Measurements from ENCODE around the gene TEX22.

Gene TEX22

GRCh38 chr14:105367116-105368031 lies 31.0 kb upstream of the TEX22 start:
- H3K18ac ChIP-seq (ENCODE audit: low read depth in 1 of 2, low read length in 2 of 2): no peak overlapping the region
- no peak overlapping the region for H2BK15ac ChIP-seq (ENCODE audit: low read depth, poor library complexity, severe bottlenecking)
- 96% methylated on average over 34 of the region's 34 CpGs for WGBS
- no peak overlapping the region for H3K4me2 ChIP-seq (ENCODE audit: low read length, poor library complexity, severe bottlenecking)
- H3K9me3 ChIP-seq (ENCODE audit: control insufficient read depth, low read length): no peaks in the 10 kb centered on the region
- no peak overlapping the region for H2BK120ac ChIP-seq (ENCODE audit: low read depth, low read length)
- H3K4ac ChIP-seq (ENCODE audit: low read depth in 1 of 2, low read length in 2 of 2): no peak overlapping the region
- no peak overlapping the region for H3K23ac ChIP-seq (ENCODE audit: low read length in 2 of 2)
- no peak overlapping the region for H2BK12ac ChIP-seq (ENCODE audit: low read length in 2 of 2)
- peaks cover 1% of the 10 kb centered on the region for H3K4me1 ChIP-seq (ENCODE audit: control insufficient read depth, insufficient read depth, low read depth, low read length)
- H2AFZ ChIP-seq (ENCODE audit: low read depth, low read length): no peak overlapping the region
- H4K91ac ChIP-seq (ENCODE audit: low read length): no peak overlapping the region
- H3K14ac ChIP-seq (ENCODE audit: low read length in 2 of 2): no peak overlapping the region
- no peak overlapping the region for H3K27ac ChIP-seq (ENCODE audit: low read length, poor library complexity, severe bottlenecking)
- no peak for DNase-seq
- no peak overlapping the region for H3K9ac ChIP-seq (ENCODE audit: low read length)
- H3K27me3 ChIP-seq (ENCODE audit: control insufficient read depth in 1 of 2, insufficient read depth in 1 of 2, low read length in 2 of 2): no peaks in the 10 kb centered on the region
- H2AK5ac ChIP-seq (ENCODE audit: low read length, severe bottlenecking): no peak overlapping the region
- H3K36me3 ChIP-seq (ENCODE audit: control insufficient read depth in 1 of 2, insufficient read depth in 2 of 2, low read depth in 1 of 2, low read length in 2 of 2): peaks cover 24 to 56% of the 10 kb centered on the region in 2 experiments
- H3K4me3 ChIP-seq (ENCODE audit: insufficient read depth in 1 of 2, low read depth in 1 of 2, low read length in 2 of 2): no peak overlapping the region
- H3K79me1 ChIP-seq (replicated peaks; ENCODE audit: low read length, poor library complexity, severe bottlenecking): no peaks in the 10 kb centered on the region
- H2BK5ac ChIP-seq (ENCODE audit: low read depth, low read length, poor library complexity, severe bottlenecking): no peak overlapping the region
- H4K8ac ChIP-seq (ENCODE audit: low read length): no peak overlapping the region

GRCh38 chr14:105368032-105368417 lies 30.3 kb upstream of the TEX22 start:
- no peak overlapping the region for H4K91ac ChIP-seq (ENCODE audit: low read length)
- H3K4me3 ChIP-seq (ENCODE audit: insufficient read depth in 1 of 2, low read depth in 1 of 2, low read length in 2 of 2): no peak overlapping the region
- H3K4me1 ChIP-seq (ENCODE audit: control insufficient read depth, insufficient read depth, low read depth, low read length): peaks cover 1% of the 10 kb centered on the region
- no peak overlapping the region for H2BK5ac ChIP-seq (ENCODE audit: low read depth, low read length, poor library complexity, severe bottlenecking)
- H2AFZ ChIP-seq (ENCODE audit: low read depth, low read length): no peak overlapping the region
- H3K18ac ChIP-seq (ENCODE audit: low read depth in 1 of 2, low read length in 2 of 2): no peak overlapping the region
- H2BK12ac ChIP-seq (ENCODE audit: low read length in 2 of 2): no peak overlapping the region
- H4K8ac ChIP-seq (ENCODE audit: low read length): no peak overlapping the region
- H3K4me2 ChIP-seq (ENCODE audit: low read length, poor library complexity, severe bottlenecking): no peak overlapping the region
- no peak overlapping the region for H2AK5ac ChIP-seq (ENCODE audit: low read length, severe bottlenecking)
- no peak overlapping the region for H3K4ac ChIP-seq (ENCODE audit: low read depth in 1 of 2, low read length in 2 of 2)
- peaks cover 24 to 56% of the 10 kb centered on the region in 2 experiments for H3K36me3 ChIP-seq (ENCODE audit: control insufficient read depth in 1 of 2, insufficient read depth in 2 of 2, low read depth in 1 of 2, low read length in 2 of 2)
- WGBS: 96% methylated on average over 20 of the region's 20 CpGs
- no peak overlapping the region for H2BK15ac ChIP-seq (ENCODE audit: low read depth, poor library complexity, severe bottlenecking)
- H3K79me1 ChIP-seq (replicated peaks; ENCODE audit: low read length, poor library complexity, severe bottlenecking): no peaks in the 10 kb centered on the region
- no peak overlapping the region for H3K9ac ChIP-seq (ENCODE audit: low read length)
- H3K27me3 ChIP-seq (ENCODE audit: control insufficient read depth in 1 of 2, insufficient read depth in 1 of 2, low read length in 2 of 2): no peaks in the 10 kb centered on the region
- no peak overlapping the region for H3K23ac ChIP-seq (ENCODE audit: low read length in 2 of 2)
- no peaks in the 10 kb centered on the region for H3K9me3 ChIP-seq (ENCODE audit: control insufficient read depth, low read length)
- no peak overlapping the region for H3K27ac ChIP-seq (ENCODE audit: low read length, poor library complexity, severe bottlenecking)
- DNase-seq: no peak
- H2BK120ac ChIP-seq (ENCODE audit: low read depth, low read length): no peak overlapping the region
- H3K14ac ChIP-seq (ENCODE audit: low read length in 2 of 2): no peak overlapping the region

- no peak overlapping the region for H3K4me3 ChIP-seq (ENCODE audit: insufficient read depth in 1 of 2, low read depth in 1 of 2, low read length in 2 of 2)
- H2BK12ac ChIP-seq (ENCODE audit: low read length in 2 of 2): no peak overlapping the region
- H3K79me1 ChIP-seq (replicated peaks; ENCODE audit: low read length, poor library complexity, severe bottlenecking): no peaks in the 10 kb centered on the region
- H4K8ac ChIP-seq (ENCODE audit: low read length): no peak overlapping the region
- WGBS: 91% methylated on average over 20 of the region's 20 CpGs
- no peak overlapping the region for H4K91ac ChIP-seq (ENCODE audit: low read length)
- H2BK5ac ChIP-seq (ENCODE audit: low read depth, low read length, poor library complexity, severe bottlenecking): no peak overlapping the region
- H3K4me2 ChIP-seq (ENCODE audit: low read length, poor library complexity, severe bottlenecking): no peak overlapping the region
- H3K4me1 ChIP-seq (ENCODE audit: control insufficient read depth, insufficient read depth, low read depth, low read length): peaks cover 1% of the 10 kb centered on the region
- H3K4ac ChIP-seq (ENCODE audit: low read depth in 1 of 2, low read length in 2 of 2): no peak overlapping the region
- no peak overlapping the region for H3K9ac ChIP-seq (ENCODE audit: low read length)
- no peak overlapping the region for H3K14ac ChIP-seq (ENCODE audit: low read length in 2 of 2)
- peaks cover 24 to 56% of the 10 kb centered on the region in 2 experiments for H3K36me3 ChIP-seq (ENCODE audit: control insufficient read depth in 1 of 2, insufficient read depth in 2 of 2, low read depth in 1 of 2, low read length in 2 of 2)
- no peak overlapping the region for H3K23ac ChIP-seq (ENCODE audit: low read length in 2 of 2)
- no peak for DNase-seq
- H2BK120ac ChIP-seq (ENCODE audit: low read depth, low read length): no peak overlapping the region
- no peak overlapping the region for H2AFZ ChIP-seq (ENCODE audit: low read depth, low read length)
- no peak overlapping the region for H2BK15ac ChIP-seq (ENCODE audit: low read depth, poor library complexity, severe bottlenecking)
- no peak overlapping the region for H3K18ac ChIP-seq (ENCODE audit: low read depth in 1 of 2, low read length in 2 of 2)
- H3K9me3 ChIP-seq (ENCODE audit: control insufficient read depth, low read length): no peaks in the 10 kb centered on the region
- H3K27ac ChIP-seq (ENCODE audit: low read length, poor library complexity, severe bottlenecking): no peak overlapping the region
- H2AK5ac ChIP-seq (ENCODE audit: low read length, severe bottlenecking): no peak overlapping the region
- H3K27me3 ChIP-seq (ENCODE audit: control insufficient read depth in 1 of 2, insufficient read depth in 1 of 2, low read length in 2 of 2): no peaks in the 10 kb centered on the region
Observed at GRCh38 chr14:105368426-105368825, 29.9 kb upstream of the TEX22 start.

GRCh38 chr14:105368910-105369652 lies 29.3 kb upstream of the TEX22 start:
- H3K4ac ChIP-seq (ENCODE audit: low read depth in 1 of 2, low read length in 2 of 2): no peak overlapping the region
- H3K4me2 ChIP-seq (ENCODE audit: low read length, poor library complexity, severe bottlenecking): no peak overlapping the region
- no peak overlapping the region for H2BK120ac ChIP-seq (ENCODE audit: low read depth, low read length)
- H3K36me3 ChIP-seq (ENCODE audit: control insufficient read depth in 1 of 2, insufficient read depth in 2 of 2, low read depth in 1 of 2, low read length in 2 of 2): peaks cover 24 to 56% of the 10 kb centered on the region in 2 experiments
- no peaks in the 10 kb centered on the region for H3K79me1 ChIP-seq (replicated peaks; ENCODE audit: low read length, poor library complexity, severe bottlenecking)
- no peak for DNase-seq
- no peak overlapping the region for H3K14ac ChIP-seq (ENCODE audit: low read length in 2 of 2)
- H2AFZ ChIP-seq (ENCODE audit: low read depth, low read length): no peak overlapping the region
- H2BK5ac ChIP-seq (ENCODE audit: low read depth, low read length, poor library complexity, severe bottlenecking): no peak overlapping the region
- no peak overlapping the region for H2AK5ac ChIP-seq (ENCODE audit: low read length, severe bottlenecking)
- no peak overlapping the region for H3K23ac ChIP-seq (ENCODE audit: low read length in 2 of 2)
- H2BK12ac ChIP-seq (ENCODE audit: low read length in 2 of 2): no peak overlapping the region
- no peaks in the 10 kb centered on the region for H3K27me3 ChIP-seq (ENCODE audit: control insufficient read depth in 1 of 2, insufficient read depth in 1 of 2, low read length in 2 of 2)
- H3K4me3 ChIP-seq (ENCODE audit: insufficient read depth in 1 of 2, low read depth in 1 of 2, low read length in 2 of 2): no peak overlapping the region
- no peak overlapping the region for H4K8ac ChIP-seq (ENCODE audit: low read length)
- no peak overlapping the region for H3K27ac ChIP-seq (ENCODE audit: low read length, poor library complexity, severe bottlenecking)
- H3K4me1 ChIP-seq (ENCODE audit: control insufficient read depth, insufficient read depth, low read depth, low read length): peaks cover 1% of the 10 kb centered on the region
- 94% methylated on average over 25 of the region's 29 CpGs for WGBS
- H3K9ac ChIP-seq (ENCODE audit: low read length): no peak overlapping the region
- no peak overlapping the region for H3K18ac ChIP-seq (ENCODE audit: low read depth in 1 of 2, low read length in 2 of 2)
- no peak overlapping the region for H2BK15ac ChIP-seq (ENCODE audit: low read depth, poor library complexity, severe bottlenecking)
- no peaks in the 10 kb centered on the region for H3K9me3 ChIP-seq (ENCODE audit: control insufficient read depth, low read length)
- no peak overlapping the region for H4K91ac ChIP-seq (ENCODE audit: low read length)
